ENCODE data around the gene EBF4. TPM values are rescaled to one million over a fixed set of nuclear protein-coding genes. Genes with fewer than 3 reads are reported as not detected.

Gene EBF4
- total RNA-seq, 2 donors from 2014 or later, result 48.9 to 58.8 TPM

GRCh38 chr20:2705931-2706645, 13.5 kb downstream of the EBF4 start:
- Histone ChIP-seq H3K4me3 (no peak overlapping the region), H3K9me3 (no peaks in the 10 kb centered on the region), H3K4me1 (replicated peaks) (no peaks in the 10 kb centered on the region), H3K27ac (no peak overlapping the region), H3K36me3 (no peaks in the 10 kb centered on the region), H3K27me3 (replicated peaks; ENCODE audit: insufficient read depth) (no peaks in the 10 kb centered on the region)
- no peak for DNase-seq (ENCODE audit: low spot score)
- TF ChIP-seq POLR2AphosphoS5 (IDR thresholded peaks at IDR 0.05) (no peak), POLR2A (IDR thresholded peaks at IDR 0.05) (no peak)
- TF ChIP-seq, protein P1, sequence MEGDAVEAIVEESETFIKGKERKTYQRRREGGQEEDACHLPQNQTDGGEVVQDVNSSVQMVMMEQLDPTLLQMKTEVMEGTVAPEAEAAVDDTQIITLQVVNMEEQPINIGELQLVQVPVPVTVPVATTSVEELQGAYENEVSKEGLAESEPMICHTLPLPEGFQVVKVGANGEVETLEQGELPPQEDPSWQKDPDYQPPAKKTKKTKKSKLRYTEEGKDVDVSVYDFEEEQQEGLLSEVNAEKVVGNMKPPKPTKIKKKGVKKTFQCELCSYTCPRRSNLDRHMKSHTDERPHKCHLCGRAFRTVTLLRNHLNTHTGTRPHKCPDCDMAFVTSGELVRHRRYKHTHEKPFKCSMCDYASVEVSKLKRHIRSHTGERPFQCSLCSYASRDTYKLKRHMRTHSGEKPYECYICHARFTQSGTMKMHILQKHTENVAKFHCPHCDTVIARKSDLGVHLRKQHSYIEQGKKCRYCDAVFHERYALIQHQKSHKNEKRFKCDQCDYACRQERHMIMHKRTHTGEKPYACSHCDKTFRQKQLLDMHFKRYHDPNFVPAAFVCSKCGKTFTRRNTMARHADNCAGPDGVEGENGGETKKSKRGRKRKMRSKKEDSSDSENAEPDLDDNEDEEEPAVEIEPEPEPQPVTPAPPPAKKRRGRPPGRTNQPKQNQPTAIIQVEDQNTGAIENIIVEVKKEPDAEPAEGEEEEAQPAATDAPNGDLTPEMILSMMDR (IDR thresholded peaks at IDR 0.05), result no peak
- intact Hi-C loops (cut with DNase I), result no loop called here
- WGBS, result 83% methylated on average over 14 of the region's 14 CpGs

DNA sequence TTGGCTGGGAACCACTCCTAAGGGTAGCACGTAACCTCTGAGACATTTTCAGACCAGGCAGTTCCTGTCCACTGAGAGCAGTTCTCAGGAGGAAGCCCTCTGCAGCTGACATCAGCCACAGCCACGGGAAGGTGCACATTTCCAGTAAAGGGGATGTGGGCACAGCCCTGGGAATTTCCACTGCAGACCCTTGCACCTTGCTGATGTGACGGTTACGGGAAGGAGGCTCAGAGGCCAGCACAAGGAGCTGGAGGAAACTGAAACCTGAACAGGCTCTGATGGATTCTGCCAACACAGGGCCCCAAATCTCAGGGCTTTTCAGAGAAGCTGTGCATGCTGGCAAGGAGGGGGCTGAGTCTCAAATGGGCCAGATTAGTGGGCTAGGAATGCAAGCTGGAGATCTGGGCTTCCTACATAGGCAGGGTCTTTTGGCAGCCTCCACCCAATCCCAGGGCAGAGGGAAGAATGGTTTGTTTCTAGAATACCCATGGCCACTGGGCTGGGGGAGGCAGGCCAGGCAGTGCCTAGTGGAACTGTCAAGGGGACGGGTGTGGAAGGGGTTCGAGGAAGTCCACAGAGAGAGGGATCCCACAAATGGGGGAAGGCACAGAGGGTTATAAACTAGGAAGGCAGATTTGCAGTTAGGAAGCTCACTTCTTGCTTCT, 14.2 kb downstream of the EBF4 start:
- WGBS, result 90% methylated on average over 6 of the region's 6 CpGs
- TF ChIP-seq POLR2A (IDR thresholded peaks at IDR 0.05) (no peak), POLR2AphosphoS5 (IDR thresholded peaks at IDR 0.05) (no peak)
- TF ChIP-seq, protein P1 (IDR thresholded peaks at IDR 0.05), result no peak
- no peaks in the 10 kb centered on the region for H3K36me3 ChIP-seq
- no peak overlapping the region for H3K27ac ChIP-seq
- H3K27me3 ChIP-seq (replicated peaks; ENCODE audit: insufficient read depth), result no peaks in the 10 kb centered on the region
- H3K4me3 ChIP-seq, result no peak overlapping the region
- no peak for DNase-seq (ENCODE audit: low spot score)
- H3K9me3 ChIP-seq, result no peaks in the 10 kb centered on the region
- H3K4me1 ChIP-seq (replicated peaks), result no peaks in the 10 kb centered on the region
- intact Hi-C loops (cut with DNase I), result no loop called here

- no peaks in the 10 kb centered on the region for H3K36me3 ChIP-seq
- WGBS, result 79% methylated on average over 11 of the region's 12 CpGs
- no peak overlapping the region for H3K4me3 ChIP-seq
- H3K9me3 ChIP-seq, result no peaks in the 10 kb centered on the region
- no peak overlapping the region for H3K27ac ChIP-seq
- no peaks in the 10 kb centered on the region for H3K4me1 ChIP-seq (replicated peaks)
- no peak for DNase-seq (ENCODE audit: low spot score)
- intact Hi-C loops (cut with DNase I), result no loop called here
- TF ChIP-seq POLR2AphosphoS5 (IDR thresholded peaks at IDR 0.05), result no peak
- TF ChIP-seq POLR2A (IDR thresholded peaks at IDR 0.05), result no peak
- TF ChIP-seq, protein P1 (IDR thresholded peaks at IDR 0.05), result no peak
- no peaks in the 10 kb centered on the region for H3K27me3 ChIP-seq (replicated peaks; ENCODE audit: insufficient read depth)
Measured at GRCh38 chr20:2707353-2708072, 14.9 kb downstream of the EBF4 start.

GRCh38 chr20:2708073-2708415, 15.5 kb downstream of the EBF4 start:
- DNase-seq (ENCODE audit: low spot score), result no peak
- WGBS, result 67% methylated on average over 3 of the region's 5 CpGs
- no peak for TF ChIP-seq POLR2AphosphoS5 (IDR thresholded peaks at IDR 0.05)
- TF ChIP-seq, protein P1 (IDR thresholded peaks at IDR 0.05), result no peak
- no peak for TF ChIP-seq POLR2A (IDR thresholded peaks at IDR 0.05)
- H3K27ac ChIP-seq, result no peak overlapping the region
- H3K27me3 ChIP-seq (replicated peaks; ENCODE audit: insufficient read depth), result no peaks in the 10 kb centered on the region
- no peaks in the 10 kb centered on the region for H3K9me3 ChIP-seq
- H3K4me3 ChIP-seq, result no peak overlapping the region
- intact Hi-C loops (cut with DNase I), result no loop called here
- no peaks in the 10 kb centered on the region for H3K4me1 ChIP-seq (replicated peaks)
- H3K36me3 ChIP-seq, result no peaks in the 10 kb centered on the region

Measured in prostate gland (tissue), 2 donors.